Kidney (tissue), 14 donors: ENCODE data around the gene NFE2L1. TPM values are rescaled to one million over a fixed set of nuclear protein-coding genes. Genes with fewer than 3 reads are reported as not detected.

ENCODE experiments used
- DNase-seq, 5 donors: peaks; one replicate each; pipeline ENCODE4 v3.0.0-alpha.2; 2013 to 2020
- FAIRE-seq: peaks from 2 replicates; lab custom pipeline; 2012; peaks lifted over from hg19 to GRCh38; lab: Jason Lieb, UNC
- H3K27ac ChIP-seq, 2 donors: one replicate each; pipeline ENCODE4 v1.7.0; 2013; ENCODE audit warnings: low read depth in 2 of 2, low read length in 2 of 2, inconsistent platforms in 1 of 2
- H3K27me3 ChIP-seq: one replicate; pipeline ENCODE4 v1.7.1; 2013; ENCODE audit warnings: low read length, inconsistent platforms; ENCODE audit not compliant: control insufficient read depth, insufficient read depth
- H3K36me3 ChIP-seq, 3 donors: one replicate each; pipeline versions ENCODE4 v1.7.0 to v1.7.1; 2013; ENCODE audit warnings: low read length in 3 of 3, control low read depth in 1 of 3, inconsistent platforms in 1 of 3; ENCODE audit not compliant: insufficient read depth in 3 of 3, control insufficient read depth in 2 of 3
- H3K4me1 ChIP-seq, 3 donors: one replicate each; pipeline versions ENCODE4 v1.7.0 to v1.7.1; 2013; ENCODE audit warnings: low read length in 3 of 3, inconsistent platforms in 1 of 3, low read depth in 1 of 3; ENCODE audit not compliant: control insufficient read depth in 2 of 3, insufficient read depth in 2 of 3
- H3K4me3 ChIP-seq, 3 donors: one replicate each; pipeline versions ENCODE4 v1.7.0 to v1.8.1; 2013; ENCODE audit warnings: low read length in 3 of 3, control low read depth in 1 of 3, inconsistent platforms in 1 of 3
- H3K9ac ChIP-seq, 3 donors: one replicate each; pipeline versions ENCODE4 v1.7.0 to v1.7.1; 2013; ENCODE audit warnings: low read length in 3 of 3, control low read depth in 1 of 3, inconsistent platforms in 1 of 3
- H3K9me3 ChIP-seq, 3 donors: one replicate each; pipeline versions ENCODE4 v1.7.0 to v1.7.1; 2013; ENCODE audit warnings: low read length in 3 of 3, control low read depth in 1 of 3, inconsistent platforms in 1 of 3; ENCODE audit not compliant: control insufficient read depth in 2 of 3, insufficient read depth in 1 of 3
- intact Hi-C: fragments of 100-400 bp; cut with DNase I; formaldehyde crosslinking; loops from one replicate; pipeline ENCODE4 v1.11.1; 2022
- polyA plus RNA-seq: library from polyadenylated mRNA; stranded (reverse); fragments of 350-450 nt; fragmentation: Illumina TruSeq; extraction: RNeasy Lipid Tissue Mini Kit (QIAGEN cat#74804); gene quantifications from one replicate; pipeline ENCODE4 v1.2.3, GENCODE V29; 2014; ENCODE audit warnings: low read depth, low replicate concordance; ENCODE audit not compliant: insufficient read depth
- total RNA-seq: library from RNA; stranded (reverse); fragmentation: NEBNext Ultra II Directional; extraction: Animal tissue kit (Norgen Biotek cat#: 25700); gene quantifications from one replicate; pipeline ENCODE4 v1.2.1, GENCODE V29; 2021
- TF ChIP-seq, protein P1 (sequence below): IDR thresholded peaks from 3 replicates; pipeline ENCODE4 v1.5.1; 2012; ENCODE audit warnings: mild to moderate bottlenecking, moderate library complexity, borderline replicate concordance; ENCODE audit not compliant: insufficient read depth; ENCODE audit errors: extremely low read depth
- donor health status: control.
- donor health status: control.
- donor health status: control.
- donor health status: control.
- donor health status: control.
- donor health status: DM: yes; HTN: yes; CAD: no.
- donor health status: Normal renal cell carcinoma (clear cell type).

The NFE2L1 gene
- total and polyA plus RNA-seq, 2 donors from 2014 or later, result 146 to 254 TPM

DNA sequence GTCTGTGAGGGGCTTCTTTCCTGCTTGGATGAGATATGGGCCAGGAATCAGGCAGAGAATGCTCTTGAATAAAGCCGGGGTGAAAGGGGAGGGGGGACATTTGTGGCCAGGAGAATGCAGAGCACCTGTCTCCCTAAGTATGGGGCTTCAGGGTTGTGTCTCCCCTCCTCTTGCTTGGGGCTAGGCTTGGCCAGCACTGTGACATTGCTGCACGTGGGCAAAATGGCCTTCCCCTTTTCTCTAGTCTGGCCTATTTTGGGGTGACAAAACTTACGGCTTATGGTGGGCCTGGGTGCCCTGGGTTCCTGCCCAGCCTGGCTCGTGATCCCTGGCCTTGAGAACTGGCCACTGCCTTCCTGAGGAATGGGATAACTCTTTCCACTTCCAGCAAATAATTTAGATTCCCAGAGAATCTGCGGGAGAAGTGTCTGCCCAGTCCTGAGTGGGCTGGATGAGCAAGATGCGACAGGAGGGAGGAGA lies 5.6 kb downstream of the NFE2L1 start:
- H3K4me3 ChIP-seq, result peak overlapping the region in 2 of 3 donors; percentile 8 to 94
- FAIRE-seq, result no peak

DNA sequence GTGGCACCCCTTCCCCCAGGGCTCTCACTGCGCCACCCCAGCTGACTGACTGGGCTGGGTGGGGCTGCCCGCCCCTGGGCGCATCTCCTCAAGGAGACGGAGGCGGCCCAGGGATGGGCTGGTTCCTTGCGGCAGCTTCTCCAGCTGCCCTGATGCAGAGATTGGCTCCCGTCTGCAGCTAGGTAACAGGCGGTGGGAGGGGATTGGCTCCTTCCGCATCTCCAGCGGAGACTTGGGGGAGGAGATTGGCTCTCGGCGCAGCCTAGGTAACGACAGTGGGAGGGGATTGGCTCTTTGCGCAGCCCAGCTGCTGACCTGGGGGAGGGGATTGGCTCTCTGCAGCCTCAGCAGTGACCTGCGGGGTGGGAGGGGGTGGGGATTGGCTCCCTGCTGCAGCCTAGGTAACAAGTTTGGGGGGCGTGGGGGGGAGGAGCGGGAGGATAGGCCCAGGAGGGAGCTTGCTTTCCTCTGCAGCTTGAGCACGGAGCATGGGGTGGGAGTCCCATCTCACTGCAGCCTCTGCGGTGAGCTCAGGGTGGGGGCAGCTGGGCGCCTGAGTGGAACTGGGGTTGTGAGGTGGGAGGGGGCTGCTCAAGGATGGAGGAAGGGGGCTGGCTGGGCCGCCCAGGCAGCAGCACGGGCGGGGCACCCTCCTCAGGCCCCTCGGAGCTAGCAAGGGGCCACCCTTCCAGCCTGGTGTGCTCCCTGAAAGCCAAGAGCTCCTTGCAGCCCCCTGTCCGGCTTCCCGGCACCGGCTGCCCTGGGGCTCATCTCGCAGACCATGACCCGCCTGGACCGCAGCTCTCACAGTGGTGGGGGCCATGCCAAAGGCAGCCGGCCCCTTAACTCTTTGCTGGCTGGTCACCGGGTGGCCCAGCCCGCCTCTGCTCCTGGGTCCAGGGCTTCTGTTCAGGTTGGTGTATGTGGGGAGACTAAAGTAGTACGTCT lies 6.4 kb downstream of the NFE2L1 start:
- Histone ChIP-seq H3K9ac (peak overlapping the region in 1 of 3 donors; percentile 47), H3K27me3 (no peaks in the 10 kb centered on the region), H3K9me3 (no peaks in the 10 kb centered on the region), H3K4me1 (peaks cover 18 to 51% (median 50%) of the 10 kb centered on the region in 3 donors), H3K4me3 (peak overlapping the region in 1 of 3 donors; percentile 94), H3K27ac (peak overlapping the region in 1 of 2 donors; percentile 60), H3K36me3 (peaks cover 9 to 50% (median 36%) of the 10 kb centered on the region in 3 donors)
- intact Hi-C loops, result no loop called here
- TF ChIP-seq, protein P1, sequence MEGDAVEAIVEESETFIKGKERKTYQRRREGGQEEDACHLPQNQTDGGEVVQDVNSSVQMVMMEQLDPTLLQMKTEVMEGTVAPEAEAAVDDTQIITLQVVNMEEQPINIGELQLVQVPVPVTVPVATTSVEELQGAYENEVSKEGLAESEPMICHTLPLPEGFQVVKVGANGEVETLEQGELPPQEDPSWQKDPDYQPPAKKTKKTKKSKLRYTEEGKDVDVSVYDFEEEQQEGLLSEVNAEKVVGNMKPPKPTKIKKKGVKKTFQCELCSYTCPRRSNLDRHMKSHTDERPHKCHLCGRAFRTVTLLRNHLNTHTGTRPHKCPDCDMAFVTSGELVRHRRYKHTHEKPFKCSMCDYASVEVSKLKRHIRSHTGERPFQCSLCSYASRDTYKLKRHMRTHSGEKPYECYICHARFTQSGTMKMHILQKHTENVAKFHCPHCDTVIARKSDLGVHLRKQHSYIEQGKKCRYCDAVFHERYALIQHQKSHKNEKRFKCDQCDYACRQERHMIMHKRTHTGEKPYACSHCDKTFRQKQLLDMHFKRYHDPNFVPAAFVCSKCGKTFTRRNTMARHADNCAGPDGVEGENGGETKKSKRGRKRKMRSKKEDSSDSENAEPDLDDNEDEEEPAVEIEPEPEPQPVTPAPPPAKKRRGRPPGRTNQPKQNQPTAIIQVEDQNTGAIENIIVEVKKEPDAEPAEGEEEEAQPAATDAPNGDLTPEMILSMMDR, result no peak
- FAIRE-seq, result no peak
- peak; percentile 91 to 97 (median 96) for DNase-seq

More for the DNA sequence above, 5.6 kb downstream of the NFE2L1 start:
- TF ChIP-seq, protein P1, result no peak
- peaks cover 18 to 52% (median 49%) of the 10 kb centered on the region in 3 donors for H3K4me1 ChIP-seq
- no peaks in the 10 kb centered on the region for H3K27me3 ChIP-seq
- peak overlapping the region in 1 of 3 donors; percentile 47 for H3K9ac ChIP-seq
- peaks cover 9 to 43% (median 30%) of the 10 kb centered on the region in 3 donors for H3K36me3 ChIP-seq
- DNase-seq, result no peak
- peak overlapping the region; percentile 60 to 74 for H3K27ac ChIP-seq
- H3K9me3 ChIP-seq, result no peaks in the 10 kb centered on the region
- intact Hi-C loops, result no loop called here

DNA sequence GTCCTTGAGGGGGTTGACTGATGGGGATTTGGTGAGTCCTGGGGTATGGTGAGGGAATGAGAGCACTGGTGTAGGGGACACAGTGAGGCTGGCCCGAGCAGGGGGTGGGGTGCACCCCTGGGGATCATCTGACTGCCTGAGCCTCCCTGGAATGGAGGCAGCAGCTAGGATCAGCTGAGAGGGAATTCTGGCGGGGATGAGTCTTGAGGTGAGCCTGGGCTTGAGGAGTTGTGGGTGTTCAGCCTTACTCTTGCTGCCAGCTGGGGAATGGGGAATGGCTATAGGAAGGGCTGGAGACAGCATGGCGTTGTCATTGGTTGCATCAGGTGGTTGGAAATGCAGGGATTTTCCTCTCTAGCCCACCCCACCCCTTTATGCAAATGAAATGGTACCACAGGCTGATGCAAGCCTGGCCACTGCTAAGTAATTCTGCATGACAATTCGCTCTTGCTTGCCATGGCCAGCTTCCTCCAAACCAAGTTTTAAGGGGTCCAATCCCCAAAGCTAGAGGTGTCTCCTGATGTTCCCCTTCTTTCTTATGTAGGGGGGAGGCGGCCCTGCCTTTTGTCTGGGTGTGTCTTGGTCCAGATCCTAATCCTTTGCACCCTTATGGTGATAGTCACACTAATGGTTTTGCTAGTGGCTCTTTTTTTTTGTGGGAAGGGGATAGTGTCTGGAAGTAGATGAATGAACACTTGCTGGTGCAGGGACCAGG lies 7.5 kb downstream of the NFE2L1 start:
- Histone ChIP-seq H3K27ac (no peak overlapping the region), H3K36me3 (peaks cover 8 to 59% (median 43%) of the 10 kb centered on the region in 3 donors), H3K4me1 (peaks cover 16 to 52% (median 42%) of the 10 kb centered on the region in 3 donors), H3K9ac (no peak overlapping the region), H3K4me3 (peak overlapping the region in 1 of 3 donors; percentile 10), H3K27me3 (no peaks in the 10 kb centered on the region), H3K9me3 (no peaks in the 10 kb centered on the region)
- DNase-seq (no peak), FAIRE-seq (no peak)
- TF ChIP-seq, protein P1, result no peak
- intact Hi-C loops, result no loop called here
